ENCODE results near the gene GALM.

Gene GALM

GRCh38 chr2:38656866-38657480 is 8.9 kb upstream of the GALM start:
- TF ChIP-seq CTCF (IDR thresholded peaks at IDR 0.05; ENCODE audit: extremely low read depth, missing control alignments): no peak
- no peak for DNase-seq (ENCODE audit: low spot score)

DNA sequence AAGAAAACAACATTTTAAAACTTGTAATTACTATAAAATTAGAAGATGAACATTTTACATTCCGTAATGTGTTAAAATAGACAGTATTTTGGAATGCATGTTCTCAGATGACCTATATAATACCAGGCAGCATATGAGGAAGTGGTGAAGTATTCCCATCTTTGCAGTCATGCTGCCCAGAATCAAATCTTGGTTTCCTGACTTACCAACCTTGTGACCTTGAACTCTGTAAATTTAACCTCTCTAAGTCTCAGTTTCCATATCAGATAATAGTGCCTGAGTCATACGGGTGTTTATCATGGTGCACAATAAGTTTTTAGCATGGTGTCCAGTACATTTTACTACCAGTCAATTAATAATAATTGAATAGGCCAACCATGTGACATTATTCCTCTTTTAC is 7.3 kb upstream of the GALM start:
- no peak for DNase-seq (ENCODE audit: low spot score)
- TF ChIP-seq CTCF (IDR thresholded peaks at IDR 0.05; ENCODE audit: extremely low read depth, missing control alignments): no peak

GRCh38 chr2:38659115-38659514 is 6.8 kb upstream of the GALM start:
- no peak for TF ChIP-seq CTCF (IDR thresholded peaks at IDR 0.05; ENCODE audit: extremely low read depth, missing control alignments)
- DNase-seq (ENCODE audit: low spot score): no peak

GRCh38 chr2:38660282-38660681 is 5.6 kb upstream of the GALM start:
- DNase-seq (ENCODE audit: low spot score): no peak
- TF ChIP-seq CTCF (IDR thresholded peaks at IDR 0.05; ENCODE audit: extremely low read depth, missing control alignments): no peak

DNA sequence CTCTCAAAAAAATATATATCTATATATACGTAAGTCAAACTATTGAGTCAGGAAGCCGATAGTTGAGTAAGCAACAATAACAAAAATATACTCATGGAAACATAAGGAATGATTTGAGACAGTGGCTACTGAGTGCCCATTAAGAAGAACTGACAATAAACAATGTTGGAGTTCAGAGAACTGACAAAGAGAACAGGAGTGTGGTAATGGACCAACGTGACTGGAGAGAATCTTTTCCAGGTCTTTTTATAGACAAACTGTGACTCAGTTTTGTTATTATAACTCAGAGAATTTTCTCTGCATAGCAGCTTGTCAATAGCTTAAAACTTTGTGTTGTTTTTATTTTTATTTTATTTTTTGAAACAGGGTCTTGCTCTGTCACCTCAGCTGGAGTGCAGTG is 4.6 kb upstream of the GALM start:
- DNase-seq (ENCODE audit: low spot score): no peak
- no peak for TF ChIP-seq CTCF (IDR thresholded peaks at IDR 0.05; ENCODE audit: extremely low read depth, missing control alignments)

DNA sequence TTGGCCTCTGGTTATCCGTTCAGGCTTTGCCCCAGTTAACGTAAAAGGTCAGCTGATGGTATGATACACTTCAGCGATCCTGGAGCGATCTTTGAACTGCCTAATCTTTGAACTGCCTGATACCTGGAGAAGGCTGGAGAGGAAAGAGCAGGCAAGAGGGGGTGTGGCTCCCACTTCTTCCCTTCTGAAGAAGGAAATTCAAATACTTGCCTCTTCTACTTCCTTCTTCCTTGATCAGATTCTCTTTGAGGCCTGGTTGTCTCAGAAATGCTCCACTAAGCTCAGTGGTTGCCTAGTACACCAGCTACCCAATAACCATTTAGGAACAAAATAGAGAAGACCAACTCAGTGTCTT is 619 bp downstream of the GALM start:
- no peak for DNase-seq (ENCODE audit: low spot score)
- TF ChIP-seq CTCF (IDR thresholded peaks at IDR 0.05; ENCODE audit: extremely low read depth, missing control alignments): no peak

- DNase-seq (ENCODE audit: low spot score): no peak
- TF ChIP-seq CTCF (IDR thresholded peaks at IDR 0.05; ENCODE audit: extremely low read depth, missing control alignments): no peak
These were observed 2.2 kb downstream of the GALM start for GRCh38 chr2:38668092-38668491.
